GM21737 (cell line): ENCODE results near the gene PSKH1.
"Not testable (repeated sequence)": the region's sequence is repeated elsewhere in the genome, so short reads cannot be mapped to it uniquely, and the experiment has no call there.

Experiments used
- ATAC-seq: cut with Tn5 transposase; IDR thresholded peaks from one replicate; pipeline ENCODE4 v1.9.1; 2021; ENCODE audit warnings: mild to moderate bottlenecking, moderate library complexity; ENCODE audit not compliant: unreplicated experiment

PSKH1 gene

DNA sequence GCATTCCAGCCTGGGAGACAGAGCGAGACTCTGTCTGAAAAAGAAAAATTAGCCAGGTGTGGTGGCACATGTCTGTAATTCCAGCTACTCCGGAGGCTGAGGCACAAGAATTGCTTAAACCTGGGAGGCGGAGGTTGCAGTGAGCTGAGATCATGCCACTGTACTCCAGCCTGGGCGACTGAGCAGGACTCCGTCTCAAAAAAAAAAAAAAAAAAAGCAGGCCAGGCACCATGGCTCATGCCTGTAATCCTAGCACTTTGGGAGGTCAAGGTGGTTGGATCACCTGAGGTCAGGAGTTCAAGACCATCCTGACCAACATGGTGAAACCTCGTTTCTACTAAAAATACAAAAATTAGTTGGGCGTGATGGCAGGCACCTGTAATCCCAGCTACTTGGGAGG is 79.2 kb downstream of the PSKH1 start:
- ATAC-seq, result not testable (repeated sequence)

DNA sequence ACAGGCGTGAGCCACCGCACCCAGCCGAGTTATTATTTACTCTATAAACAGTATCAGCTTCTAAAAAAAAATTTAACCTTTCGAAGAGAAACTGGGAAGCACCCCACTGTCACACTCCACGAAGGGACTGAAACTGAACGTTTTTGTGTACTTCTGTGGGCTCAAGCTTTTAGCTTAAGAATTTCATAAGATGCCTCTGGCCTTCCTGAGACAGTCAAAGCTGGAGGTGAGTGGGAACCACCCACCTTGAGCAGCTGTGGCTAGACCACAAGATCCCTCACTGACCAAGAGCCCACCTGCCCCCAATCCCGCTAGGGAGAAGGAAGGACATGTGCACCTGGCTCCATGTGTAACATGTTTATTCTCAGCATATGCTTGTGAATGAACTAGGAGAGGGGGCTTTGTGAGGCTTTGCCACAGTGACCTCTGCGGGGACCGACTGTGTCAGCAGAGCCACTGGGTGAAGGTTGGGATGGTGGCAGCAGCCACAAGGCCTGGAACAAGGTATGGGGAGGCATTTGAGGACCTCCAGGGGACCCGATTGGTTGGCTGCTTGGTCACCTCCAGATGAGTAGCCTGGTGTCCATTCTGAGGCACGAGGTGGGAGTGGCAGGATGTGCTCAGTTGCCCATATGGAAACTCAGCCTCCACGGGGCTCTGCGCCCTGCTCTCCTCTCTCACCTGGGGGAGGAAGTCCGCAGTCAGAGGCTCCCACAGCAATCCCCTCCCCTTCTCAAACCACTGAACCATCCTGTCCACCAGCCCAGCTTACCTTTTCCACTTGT is 82.5 kb downstream of the PSKH1 start:
- no peak for ATAC-seq

GRCh38 chr16:67976205-67976604 is 83.2 kb downstream of the PSKH1 start:
- ATAC-seq, result no peak

GRCh38 chr16:67977005-67977404 is 84.0 kb downstream of the PSKH1 start:
- ATAC-seq, result no peak

GRCh38 chr16:67977469-67978227 is 84.6 kb downstream of the PSKH1 start:
- no peak for ATAC-seq
